Body of pancreas (tissue), 4 donors: Measurements from ENCODE around the gene DELE1. TPM values are rescaled to one million over a fixed set of nuclear protein-coding genes. Genes with fewer than 3 reads are reported as not detected.

Experiments
- ATAC-seq: fragments of 150-250 bp; one replicate; pipeline ENCODE4 v1.9.1; 2016
- DNase-seq, 4 donors: peaks; one replicate each; pipeline ENCODE4 v3.0.0-alpha.2; 2019
- H3K27ac ChIP-seq, 4 donors: fragments of 200-600 bp; sonication (generic); 1 replicate in 3 of 4; 2 replicates in 1 of 4; pipeline versions ENCODE4 v1.5.1 to v1.6.1; 2016 to 2019; ENCODE audit warnings: mild to moderate bottlenecking in 1 of 4, mixed read lengths in 1 of 4, moderate library complexity in 1 of 4
- H3K27me3 ChIP-seq, 2 donors: fragments of 200-600 bp; sonication (generic); one replicate each; pipeline ENCODE4 v1.6.0; 2016; ENCODE audit warnings: mild to moderate bottlenecking in 1 of 2
- H3K36me3 ChIP-seq, 2 donors: fragments of 200-600 bp; sonication (generic); replicated peaks in 1 of 2; 2 replicates each; pipeline ENCODE4 v1.5.1; 2016; ENCODE audit warnings: low read depth in 2 of 2; ENCODE audit not compliant: insufficient read depth in 1 of 2
- H3K4me1 ChIP-seq: fragments of 200-600 bp; sonication (generic); one replicate; pipeline ENCODE4 v1.6.0; 2016
- H3K4me3 ChIP-seq, 2 donors: fragments of 200-600 bp; sonication (generic); 1 replicate in 1 of 2; 2 replicates in 1 of 2; pipeline ENCODE4 v1.5.1; 2016 to 2019
- H3K9me3 ChIP-seq, 3 donors: fragments of 200-600 bp; sonication (generic); 1 replicate in 2 of 3; 2 replicates in 1 of 3; pipeline ENCODE4 v1.5.1; 2016
- CTCF ChIP-seq, 7 experiments: fragments of 450-650 bp in 4 of 7; fragments of 200-600 bp in 3 of 7; sonication (generic) in 3 of 7; IDR thresholded peaks; one replicate each; pipeline ENCODE4 v1.5.1; 2016 to 2019; ENCODE audit warnings: antibody characterized with exemption in 7 of 7
- POLR2A ChIP-seq, 3 donors: fragments of 450-650 bp; IDR thresholded peaks; one replicate each; pipeline ENCODE4 v1.6.1; 2016; ENCODE audit warnings: antibody characterized with exemption in 3 of 3, mild to moderate bottlenecking in 2 of 3
- WGBS, 2 donors: methylation state at CpG; one replicate each; pipeline ENCODE4 v1.1.5; 2017; 5-methylcytosine and 5-hydroxymethylcytosine counted together
- intact Hi-C: fragments of 100-400 bp; cut with DNase I; formaldehyde crosslinking; loops from one replicate; pipeline ENCODE4 v1.15.1; 2023
- total RNA-seq, 2 donors: library from RNA; depleted of rRNA; stranded (reverse); fragments of >200 nt; gene quantifications; one replicate each; pipeline ENCODE4 v1.1.0, GENCODE V29; 2016

Gene DELE1
- total RNA-seq, 2 donors from 2014 or later, result 50.6 to 100 TPM

- ATAC-seq (no peak), DNase-seq (no peak)
- intact Hi-C loops, result no loop called here
These were observed 42.7 kb downstream of the DELE1 start for GRCh38 chr5:141966275-141966962.

GRCh38 chr5:141966963-141967333, 43.3 kb downstream of the DELE1 start:
- intact Hi-C loops, result no loop called here
- no peaks in the 10 kb centered on the region for H3K27me3 ChIP-seq
- H3K4me3 ChIP-seq, result no peak overlapping the region
- WGBS, 2 donors, result 81 to 89% methylated on average over 2 of the region's 2 CpGs
- ATAC-seq (no peak), DNase-seq (no peak)
- peaks cover 19% of the 10 kb centered on the region for H3K4me1 ChIP-seq
- no peak overlapping the region for H3K27ac ChIP-seq
- H3K9me3 ChIP-seq, result no peaks in the 10 kb centered on the region
- TF ChIP-seq POLR2A (IDR thresholded peaks at IDR 0.05) (no peak), CTCF (IDR thresholded peaks at IDR 0.05) (no peak)
- H3K36me3 ChIP-seq, result no peaks in the 10 kb centered on the region

More at GRCh38 chr5:141966275-141966962, 42.7 kb downstream of the DELE1 start:
- H3K27ac ChIP-seq, result no peak overlapping the region
- no peaks in the 10 kb centered on the region for H3K36me3 ChIP-seq
- H3K4me1 ChIP-seq, result peaks cover 19% of the 10 kb centered on the region
- H3K9me3 ChIP-seq, result no peaks in the 10 kb centered on the region
- no peak overlapping the region for H3K4me3 ChIP-seq
- H3K27me3 ChIP-seq, result no peaks in the 10 kb centered on the region
- TF ChIP-seq POLR2A (IDR thresholded peaks at IDR 0.05) (no peak), CTCF (IDR thresholded peaks at IDR 0.05) (no peak)
- 59 to 62% methylated on average over 4 of the region's 4 CpGs for WGBS, 2 donors

GRCh38 chr5:141968914-141969608, 45.4 kb downstream of the DELE1 start, which contains the start of gene RNF14:
Gene RNF14 (plus strand): TSS chr5:141969105. CDS start chr5:141973589, 4,484 bp downstream.
- Histone ChIP-seq H3K36me3 (peaks cover 0 to 3% of the 10 kb centered on the region in 2 donors), H3K27ac (peak within 1 kb of the TSS; percentile 86 to 97 (median 91)), H3K4me1 (peaks cover 19% of the 10 kb centered on the region), H3K27me3 (no peaks in the 10 kb centered on the region), H3K4me3 (peak within 1 kb of the TSS; percentile 33 to 55), H3K9me3 (no peaks in the 10 kb centered on the region)
- peak; percentile 92 to 96 (median 94) for DNase-seq
- peak; percentile 99 for ATAC-seq
- TF ChIP-seq CTCF (IDR thresholded peaks at IDR 0.05), result peak; percentile 95 to 99 (median 96)
- peak; percentile 83 to 96 (median 95) for TF ChIP-seq POLR2A (IDR thresholded peaks at IDR 0.05)
- intact Hi-C loops, result no loop called here
- 0% methylated on average over 12 to 63 of the region's 63 CpGs for WGBS, 2 donors

GRCh38 chr5:141969783-141970771, 46.4 kb downstream of the DELE1 start:
- DNase-seq (no peak), ATAC-seq (no peak)
- H3K4me3 ChIP-seq, result peak overlapping the region; percentile 33 to 55
- H3K4me1 ChIP-seq, result peaks cover 19% of the 10 kb centered on the region
- H3K36me3 ChIP-seq, result peaks cover 0 to 3% of the 10 kb centered on the region in 2 donors
- TF ChIP-seq POLR2A (IDR thresholded peaks at IDR 0.05), result no peak
- no peak for TF ChIP-seq CTCF (IDR thresholded peaks at IDR 0.05)
- no peaks in the 10 kb centered on the region for H3K9me3 ChIP-seq
- H3K27ac ChIP-seq, result peak overlapping the region; percentile 86 to 97 (median 91)
- no peaks in the 10 kb centered on the region for H3K27me3 ChIP-seq
- intact Hi-C loops, result no loop called here
- 53 to 55% methylated on average over 2 of the region's 2 CpGs for WGBS, 2 donors
